Smooth muscle cell (in vitro differentiated cells): Measurements from ENCODE around the gene NNT. TPM values are rescaled to one million over a fixed set of nuclear protein-coding genes. Genes with fewer than 3 reads are reported as not detected.
A peak's percentile ranks its signal among the peaks of the same experiment; 100 is the strongest.

Source experiments
- DNase-seq: peaks from one replicate; lab custom pipeline; 2025; ENCODE audit not compliant: unreplicated experiment; lab: John Stamatoyannopoulos, UW
- H2AFZ ChIP-seq: fragments of 200-600 bp; sonication (generic); 2 replicates; pipeline ENCODE4 v1.6.0; 2016; ENCODE audit warnings: antibody characterized with exemption, low read depth, mild to moderate bottlenecking
- H3F3A ChIP-seq: fragments of 200-600 bp; sonication (generic); 2 replicates; pipeline ENCODE4 v1.6.0; 2017; ENCODE audit warnings: antibody characterized with exemption, low read depth
- H3K27ac ChIP-seq: fragments of 200-600 bp; sonication (generic); 2 replicates; pipeline ENCODE4 v1.5.1; 2016; ENCODE audit warnings: low read depth, mild to moderate bottlenecking
- H3K27me3 ChIP-seq: fragments of 200-600 bp; sonication (generic); 2 replicates; pipeline ENCODE4 v1.6.1; 2016; ENCODE audit warnings: low read depth, mild to moderate bottlenecking
- H3K36me3 ChIP-seq: fragments of 200-600 bp; sonication (generic); 2 replicates; pipeline ENCODE4 v1.5.1; 2016; ENCODE audit warnings: low read depth
- H3K4me1 ChIP-seq: fragments of 200-600 bp; sonication (generic); 2 replicates; pipeline ENCODE4 v1.5.1; 2016; ENCODE audit warnings: low read depth
- H3K4me2 ChIP-seq: fragments of 200-600 bp; sonication (generic); 2 replicates; pipeline ENCODE4 v1.6.0; 2016; ENCODE audit warnings: mild to moderate bottlenecking
- H3K4me3 ChIP-seq: fragments of 200-600 bp; sonication (generic); 2 replicates; pipeline ENCODE4 v1.5.1; 2016; ENCODE audit warnings: mild to moderate bottlenecking
- H3K79me2 ChIP-seq: fragments of 200-600 bp; sonication (generic); 2 replicates; pipeline ENCODE4 v1.6.0; 2016; ENCODE audit warnings: low read depth, mild to moderate bottlenecking
- H3K9ac ChIP-seq: fragments of 200-600 bp; sonication (generic); 2 replicates; pipeline ENCODE4 v1.6.0; 2016; ENCODE audit warnings: low read depth
- H3K9me3 ChIP-seq: fragments of 200-600 bp; sonication (generic); replicated peaks from 2 replicates; pipeline ENCODE4 v1.5.1; 2016; ENCODE audit warnings: low read depth
- H4K20me1 ChIP-seq: fragments of 200-600 bp; sonication (generic); 2 replicates; pipeline ENCODE4 v1.6.0; 2016; ENCODE audit warnings: low read depth
- CTCF ChIP-seq: fragments of 200-600 bp; sonication (generic); IDR thresholded peaks from 2 replicates; pipeline ENCODE4 v1.5.1; 2017; ENCODE audit warnings: borderline replicate concordance, mild to moderate bottlenecking, antibody characterized with exemption; ENCODE audit not compliant: insufficient read depth, poor library complexity, severe bottlenecking
- WGBS: methylation state at CpG from one replicate; pipeline ENCODE4 v1.1.7; 2016; ENCODE audit warnings: low lambda C conversion rate; 5-methylcytosine and 5-hydroxymethylcytosine counted together
- polyA plus RNA-seq: library from polyadenylated mRNA; unstranded; fragments of >200 nt; fragmentation: Nextera tagmentation; extraction: Ambion mirVana; gene quantifications from 2 replicates; pipeline ENCODE4 v1.2.1, GENCODE V29; 2016
- total RNA-seq: library from RNA; depleted of rRNA; stranded (reverse); fragments of >200 nt; gene quantifications from 2 replicates; pipeline ENCODE4 v1.2.3, GENCODE V29; 2014

NNT gene
- 39.8 and 49.8 TPM in 2 replicates for total RNA-seq
- 20.3 and 26.8 TPM in 2 replicates for polyA plus RNA-seq

GRCh38 chr5:43602461-43603343, at the start of gene NNT:
NNT (plus strand) TSS chr5:43603180; CDS start chr5:43609196, 6,016 bp downstream.
- Histone ChIP-seq H3F3A (no peaks in the 10 kb centered on the region), H3K9me3 (no peaks in the 10 kb centered on the region), H3K4me2 (peak within 1 kb of the TSS; percentile 96), H3K36me3 (no peaks in the 10 kb centered on the region), H3K79me2 (peaks cover 4% of the 10 kb centered on the region), H3K9ac (peak within 1 kb of the TSS; percentile 69), H3K4me3 (peak within 1 kb of the TSS; percentile 81), H3K27me3 (no peaks in the 10 kb centered on the region), H3K27ac (no peak within 1 kb of the TSS), H2AFZ (peak within 1 kb of the TSS; percentile 100), H4K20me1 (no peaks in the 10 kb centered on the region), H3K4me1 (peaks cover 17% of the 10 kb centered on the region)
- TF ChIP-seq CTCF: no peak
- peak; percentile 50 for DNase-seq
- under 1% methylated on average over 33 of the region's 60 CpGs for WGBS

- peaks cover 36% of the 10 kb centered on the region for H3K4me1 ChIP-seq
- 62% methylated on average over 2 of the region's 2 CpGs for WGBS
- H3F3A ChIP-seq: no peaks in the 10 kb centered on the region
- no peak for DNase-seq
- H3K36me3 ChIP-seq: peaks cover 15% of the 10 kb centered on the region
- H3K79me2 ChIP-seq: peaks cover 86% of the 10 kb centered on the region
- H3K9me3 ChIP-seq: no peaks in the 10 kb centered on the region
- H3K4me3 ChIP-seq: no peak overlapping the region
- peaks cover 73% of the 10 kb centered on the region for H4K20me1 ChIP-seq
- TF ChIP-seq CTCF: no peak
- H3K4me2 ChIP-seq: peak overlapping the region; percentile 99
- no peak overlapping the region for H3K9ac ChIP-seq
- no peaks in the 10 kb centered on the region for H3K27me3 ChIP-seq
- H3K27ac ChIP-seq: peak overlapping the region; percentile 17
- H2AFZ ChIP-seq: no peak overlapping the region
Measured at GRCh38 chr5:43553381-43553780, 49.6 kb upstream of the NNT start.

GRCh38 chr5:43554497-43554896, 48.5 kb upstream of the NNT start:
- peaks cover 15% of the 10 kb centered on the region for H3K36me3 ChIP-seq
- H3K9me3 ChIP-seq: no peaks in the 10 kb centered on the region
- TF ChIP-seq CTCF: no peak
- H3K4me3 ChIP-seq: peak overlapping the region; percentile 83
- H3K27me3 ChIP-seq: no peaks in the 10 kb centered on the region
- DNase-seq: no peak
- H3K9ac ChIP-seq: peak overlapping the region; percentile 97
- peaks cover 36% of the 10 kb centered on the region for H3K4me1 ChIP-seq
- H3K79me2 ChIP-seq: peaks cover 77% of the 10 kb centered on the region
- no peaks in the 10 kb centered on the region for H3F3A ChIP-seq
- 95% methylated on average over 1 of the region's 1 CpG for WGBS
- H4K20me1 ChIP-seq: peaks cover 61% of the 10 kb centered on the region
- H3K4me2 ChIP-seq: peak overlapping the region; percentile 99
- H2AFZ ChIP-seq: no peak overlapping the region
- no peak overlapping the region for H3K27ac ChIP-seq
